Heart right ventricle (tissue), 16 donors: Measurements from ENCODE around the gene DDX47. TPM values are rescaled to one million over a fixed set of nuclear protein-coding genes. Genes with fewer than 3 reads are reported as not detected.

Experiments used
- ATAC-seq, 8 donors: fragments of 200-7000 bp; cut with Tn5 transposase; one replicate each; pipeline ENCODE4 v1.9.1; 2020; ENCODE audit warnings: mild to moderate bottlenecking in 8 of 8, moderate library complexity in 8 of 8, moderate number of reproducible peaks in 1 of 8
- DNase-seq, 2 donors: peaks; one replicate each; pipeline ENCODE4 v3.0.0-alpha.2; 2020
- H3K27ac ChIP-seq, 10 donors: fragments of 200-600 bp; sonication (generic) in 2 of 10; one replicate each; pipeline versions ENCODE4 v1.5.0 to v1.8.0; 2020 to 2022; ENCODE audit warnings: mild to moderate bottlenecking in 3 of 10
- H3K27me3 ChIP-seq, 7 donors: fragments of 200-600 bp; one replicate each; pipeline ENCODE4 v1.8.0; 2021 to 2022; ENCODE audit warnings: mild to moderate bottlenecking in 2 of 7
- H3K36me3 ChIP-seq, 9 donors: fragments of 200-600 bp; sonication (generic) in 1 of 9; one replicate each; pipeline versions ENCODE4 v1.5.0 to v1.8.0; 2020 to 2022; ENCODE audit warnings: mild to moderate bottlenecking in 2 of 9
- H3K4me1 ChIP-seq, 9 donors: fragments of 200-600 bp; sonication (generic) in 1 of 9; one replicate each; pipeline versions ENCODE4 v1.5.0 to v1.8.0; 2020 to 2022; ENCODE audit warnings: mild to moderate bottlenecking in 4 of 9
- H3K4me3 ChIP-seq, 10 donors: fragments of 200-600 bp; sonication (generic) in 2 of 10; one replicate each; pipeline versions ENCODE4 v1.5.0 to v1.8.0; 2020 to 2022; ENCODE audit warnings: mild to moderate bottlenecking in 7 of 10, moderate library complexity in 2 of 10
- H3K9me3 ChIP-seq, 11 donors: fragments of 200-600 bp in 10 of 11; sonication (generic) in 2 of 11; one replicate each; pipeline versions ENCODE4 v1.5.0 to v1.8.0; 2013 to 2022; ENCODE audit warnings: mild to moderate bottlenecking in 2 of 11, control low read depth in 1 of 11, moderate library complexity in 1 of 11
- WGBS, 2 donors: extraction: QIAGEN DNeasy Blood & Tissue Kit; methylation state at CpG; one replicate each; pipeline ENCODE4 v1.1.7; 2013; ENCODE audit warnings: inconsistent platforms in 1 of 2; 5-methylcytosine and 5-hydroxymethylcytosine counted together
- intact Hi-C, 10 donors: fragments of 100-400 bp; cut with DNase I; formaldehyde crosslinking; loops; one replicate each; pipeline versions ENCODE4 v1.11.1 to v1.14.2; 2022
- polyA plus RNA-seq, 2 donors: library from polyadenylated mRNA; stranded (reverse); fragments of 200-250 nt; gene quantifications; one replicate each; pipeline ENCODE4 v1.2.3, GENCODE V29; 2013
- total RNA-seq, 10 donors: library from RNA; stranded (reverse); fragmentation: NEBNext Ultra II Directional in 3 of 10; extraction: Animal tissue kit (Norgen Biotek cat#: 25700) in 3 of 10; gene quantifications; one replicate each; pipeline versions ENCODE4 v1.2.1 to v1.2.4, GENCODE V29; 2021 to 2023
- TF ChIP-seq, protein P1 (sequence below), 9 donors: fragments of 200-600 bp; sonication (generic) in 2 of 9; IDR thresholded peaks; one replicate each; pipeline versions ENCODE4 v1.5.0 to v1.8.0; 2021 to 2022; ENCODE audit warnings: antibody characterized with exemption in 9 of 9, mild to moderate bottlenecking in 5 of 9, moderate library complexity in 1 of 9
- donor health status: Arrhythmogenic right ventricular cardiomyopathy.
- donor health status: ischemic (EF 13 %, LVEDD 7.1; RV severe dilation, severe dysfunction).
- donor health status: healthy with polysubstance abuse.
- donor health status: DM: no; HTN: yes; CAD: no.
- donor health status: DM: no; HTN: no; CAD: no.
- donor health status: ischemic (EF 25% LVEDD 6.9; RV normal size, moderate dysfunction).
- donor health status: ischemic (EF 25% LVEDD 5.7; RV mildly dilated, moderate dysfunction).
- donor health status: healthy.
- donor health status: DM: yes; HTN: yes; CAD: no.
- donor health status: Ischemic cardiomyopathy.
- donor health status: ischemic (EF 35%, LVEDD 5.7; RV mildly dilated, moderate dysfunction).
- donor health status: nonischemic (EF 11% LVEDD 7.7; RV severe dilation, severe dysfunction).
- donor health status: DM: yes; HTN: yes; CAD: no.
- donor health status: PGD.
- donor health status: ischemic (EF 29% LVEDD 5.4; RV normal size, mild dysfunction).
- donor health status: nonischemic (EF 23%, LVEDD 6.1; RV moderate dilation, normal function).

Gene DDX47
- total and polyA plus RNA-seq, 12 donors, result 16.8 to 32.3 (median 29.7) TPM

DNA sequence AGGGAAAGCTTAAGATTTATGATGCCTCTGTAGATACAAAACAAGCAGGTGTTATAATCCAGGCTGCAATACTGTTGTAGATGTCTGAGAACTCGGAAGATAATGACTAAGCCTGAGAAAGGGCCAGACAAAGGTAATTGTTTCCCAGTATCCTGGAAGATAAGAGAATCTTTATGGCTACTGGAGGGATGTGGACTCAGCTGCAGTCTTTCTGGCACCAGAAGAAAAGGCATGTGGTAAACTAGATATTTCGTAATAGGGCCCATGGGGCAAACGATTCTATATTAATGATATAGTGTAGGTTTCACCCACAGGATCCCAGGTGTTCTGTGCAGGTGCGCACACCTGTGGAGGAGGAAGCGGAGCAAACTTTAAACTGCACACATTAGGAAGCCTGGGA lies 36.9 kb upstream of the DDX47 start:
- Histone ChIP-seq H3K9me3 (peaks cover 0 to 2% (median 0%) of the 10 kb centered on the region in 11 donors), H3K27ac (no peak overlapping the region), H3K4me3 (no peak overlapping the region), H3K4me1 (peaks cover 0 to 14% (median 9%) of the 10 kb centered on the region in 9 donors), H3K36me3 (no peaks in the 10 kb centered on the region), H3K27me3 (no peaks in the 10 kb centered on the region)
- DNase-seq, result no peak
- TF ChIP-seq, protein P1, sequence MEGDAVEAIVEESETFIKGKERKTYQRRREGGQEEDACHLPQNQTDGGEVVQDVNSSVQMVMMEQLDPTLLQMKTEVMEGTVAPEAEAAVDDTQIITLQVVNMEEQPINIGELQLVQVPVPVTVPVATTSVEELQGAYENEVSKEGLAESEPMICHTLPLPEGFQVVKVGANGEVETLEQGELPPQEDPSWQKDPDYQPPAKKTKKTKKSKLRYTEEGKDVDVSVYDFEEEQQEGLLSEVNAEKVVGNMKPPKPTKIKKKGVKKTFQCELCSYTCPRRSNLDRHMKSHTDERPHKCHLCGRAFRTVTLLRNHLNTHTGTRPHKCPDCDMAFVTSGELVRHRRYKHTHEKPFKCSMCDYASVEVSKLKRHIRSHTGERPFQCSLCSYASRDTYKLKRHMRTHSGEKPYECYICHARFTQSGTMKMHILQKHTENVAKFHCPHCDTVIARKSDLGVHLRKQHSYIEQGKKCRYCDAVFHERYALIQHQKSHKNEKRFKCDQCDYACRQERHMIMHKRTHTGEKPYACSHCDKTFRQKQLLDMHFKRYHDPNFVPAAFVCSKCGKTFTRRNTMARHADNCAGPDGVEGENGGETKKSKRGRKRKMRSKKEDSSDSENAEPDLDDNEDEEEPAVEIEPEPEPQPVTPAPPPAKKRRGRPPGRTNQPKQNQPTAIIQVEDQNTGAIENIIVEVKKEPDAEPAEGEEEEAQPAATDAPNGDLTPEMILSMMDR (IDR thresholded peaks at IDR 0.05), result no peak
- peak in 3 of 8 donors; percentile 38 to 66 (median 47) for ATAC-seq
- intact Hi-C loops, result no loop called here
- 68 to 75% methylated on average over 5 of the region's 5 CpGs for WGBS, 2 donors

DNA sequence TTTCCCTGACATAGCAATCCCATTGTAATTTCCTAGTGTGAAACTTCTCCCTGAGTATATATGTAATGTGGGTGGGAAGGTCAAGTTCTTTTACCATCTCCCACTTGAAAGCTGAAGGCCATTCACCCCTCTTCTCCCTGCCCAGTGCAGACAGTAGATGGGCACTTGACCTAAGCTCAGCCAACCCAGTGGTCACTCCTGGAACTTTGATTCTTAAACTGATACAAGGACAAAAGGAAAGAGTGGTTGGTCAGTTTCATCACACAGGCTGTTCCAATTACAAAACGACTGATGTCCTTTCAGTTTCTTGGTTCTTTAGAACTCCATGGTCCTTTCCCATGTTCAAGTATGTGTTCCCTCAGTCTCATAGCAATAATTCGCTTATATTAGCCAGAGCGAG lies 36.1 kb upstream of the DDX47 start:
- DNase-seq, result no peak
- no peaks in the 10 kb centered on the region for H3K27me3 ChIP-seq
- intact Hi-C loops, result no loop called here
- 86 to 89% methylated on average over 3 of the region's 3 CpGs for WGBS, 2 donors
- H3K36me3 ChIP-seq, result no peaks in the 10 kb centered on the region
- H3K4me1 ChIP-seq, result peaks cover 0 to 14% (median 9%) of the 10 kb centered on the region in 9 donors
- TF ChIP-seq, protein P1 (IDR thresholded peaks at IDR 0.05), result no peak
- no peak overlapping the region for H3K27ac ChIP-seq
- no peak overlapping the region for H3K4me3 ChIP-seq
- no peak for ATAC-seq
- no peaks in the 10 kb centered on the region for H3K9me3 ChIP-seq

DNA sequence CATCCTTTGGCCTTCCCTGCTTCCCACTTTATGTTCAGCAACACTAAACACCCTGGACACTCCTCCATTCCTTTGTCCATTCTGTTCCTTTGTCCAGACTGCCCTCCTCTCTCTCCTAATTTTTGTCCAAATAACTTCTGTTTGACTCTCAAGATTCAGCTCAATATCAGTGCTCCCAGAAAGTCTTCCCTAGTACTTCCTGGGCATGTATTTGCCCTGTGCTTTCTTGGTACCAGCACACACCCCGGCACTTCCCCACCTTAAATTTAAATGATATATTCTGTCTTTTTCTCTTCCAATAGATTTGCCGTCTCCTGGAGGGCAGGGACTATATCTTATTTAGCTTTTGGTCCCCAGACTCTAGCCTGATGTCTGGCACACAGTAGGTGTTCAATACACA lies 34.1 kb upstream of the DDX47 start:
- WGBS, 2 donors, result 95 to 97% methylated on average over 2 of the region's 2 CpGs
- intact Hi-C loops, result no loop called here

DNA sequence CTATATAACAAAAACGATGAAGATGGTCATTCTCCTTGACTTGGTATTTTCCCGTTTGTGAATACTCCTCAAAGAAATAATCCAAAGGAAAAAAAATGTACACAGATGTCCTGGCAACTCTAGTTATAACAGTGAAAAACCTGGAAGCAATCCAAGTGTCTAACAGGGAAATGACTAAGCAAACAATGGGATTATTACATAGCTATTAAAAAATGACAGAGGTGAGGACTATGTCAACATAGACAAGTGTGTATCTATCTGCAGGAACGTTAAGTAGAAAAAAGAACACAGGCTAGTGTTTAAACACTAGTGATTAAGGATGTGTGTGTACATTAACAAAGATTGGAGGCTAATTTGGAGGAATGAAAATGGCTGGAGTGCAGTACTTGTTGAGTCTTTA lies 33.6 kb upstream of the DDX47 start:
- WGBS, 2 donors, result 24 to 33% methylated on average over 3 of the region's 3 CpGs
- Histone ChIP-seq H3K27ac (peak overlapping the region in 1 of 10 donors; percentile 33), H3K4me3 (no peak overlapping the region), H3K9me3 (no peaks in the 10 kb centered on the region), H3K27me3 (no peaks in the 10 kb centered on the region), H3K4me1 (peaks cover 0 to 18% (median 11%) of the 10 kb centered on the region in 9 donors), H3K36me3 (no peaks in the 10 kb centered on the region)
- DNase-seq, result no peak
- intact Hi-C loops, result no loop called here
- TF ChIP-seq, protein P1 (IDR thresholded peaks at IDR 0.05), result no peak
- peak in 7 of 8 donors; percentile 33 to 88 (median 77) for ATAC-seq

More for the DNA sequence above, 34.1 kb upstream of the DDX47 start:
- DNase-seq, result no peak
- ATAC-seq, result no peak
- TF ChIP-seq, protein P1 (IDR thresholded peaks at IDR 0.05), result no peak
- Histone ChIP-seq H3K4me3 (no peak overlapping the region), H3K9me3 (no peaks in the 10 kb centered on the region), H3K4me1 (peaks cover 0 to 14% (median 9%) of the 10 kb centered on the region in 9 donors), H3K36me3 (no peaks in the 10 kb centered on the region), H3K27me3 (no peaks in the 10 kb centered on the region), H3K27ac (no peak overlapping the region)
